Endothelial cell of umbilical vein (primary cell): ENCODE results near the gene DPF1.

ENCODE experiments used
- CTCF ChIP-seq, 2 donors: IDR thresholded peaks; 1 replicate in 1 of 2; 2 replicates in 1 of 2; pipeline ENCODE4 v1.5.1; 2011; ENCODE audit warnings: low read length in 2 of 2, mild to moderate bottlenecking in 2 of 2, moderate library complexity in 2 of 2, control low read depth in 1 of 2, inconsistent platforms in 1 of 2, low read depth in 1 of 2; ENCODE audit not compliant: insufficient read depth in 1 of 2; ENCODE audit errors: extremely low read depth in 1 of 2
- POLR2A ChIP-seq: IDR thresholded peaks from 2 replicates; pipeline ENCODE4 v1.6.1; 2012; ENCODE audit warnings: low read depth, mild to moderate bottlenecking, control low read depth, low read length
- TF ChIP-seq, protein P1 (sequence below): IDR thresholded peaks from 2 replicates; pipeline ENCODE4 v1.6.1; 2011; ENCODE audit not compliant: insufficient read depth, insufficient read length

DNA sequence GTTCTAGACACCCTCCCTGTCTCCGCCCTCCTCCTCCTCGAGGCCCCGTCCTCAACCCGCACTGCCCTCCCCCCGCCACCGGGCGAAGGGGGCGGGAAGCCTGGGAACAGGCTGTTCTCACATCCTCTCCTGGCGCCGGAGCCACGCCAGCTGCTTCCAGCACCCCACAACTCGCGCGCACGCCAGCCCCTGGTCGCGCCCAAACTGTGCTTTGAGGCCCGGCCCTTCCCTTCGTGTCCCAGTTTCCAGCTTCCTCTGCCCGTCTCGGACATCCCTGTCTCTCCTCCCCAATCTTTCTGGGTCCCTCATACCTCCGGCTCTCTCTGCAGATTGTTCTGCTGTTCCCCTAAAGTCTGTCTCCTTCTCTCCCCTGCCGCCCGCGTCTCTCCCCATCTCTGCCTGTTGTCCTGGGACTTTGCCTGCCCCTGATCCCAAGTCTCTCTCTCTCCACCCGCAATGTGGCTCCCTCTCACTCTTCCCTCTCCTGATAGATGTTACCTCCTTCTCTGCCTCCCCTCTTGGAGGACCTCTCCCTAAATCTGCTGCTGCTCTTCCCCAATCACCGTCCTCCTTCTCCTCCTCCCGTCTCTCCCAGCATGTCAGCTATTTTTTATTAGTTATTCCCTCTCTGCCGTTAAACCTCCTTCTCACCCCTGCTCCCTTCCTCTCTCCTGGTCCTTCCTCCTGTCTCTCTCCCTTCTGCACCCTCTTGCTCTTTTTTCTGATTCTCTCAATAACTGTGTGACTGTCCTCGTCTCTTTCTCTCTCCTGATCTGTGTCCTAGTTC lies 14.2 kb downstream of the DPF1 start:
- TF ChIP-seq CTCF (IDR thresholded peaks at IDR 0.05; ENCODE audit: extremely low read depth in 1 of 2, insufficient read depth in 1 of 2, low read depth in 1 of 2, low read length in 2 of 2) (no peak), POLR2A (no peak)
- TF ChIP-seq, protein P1, sequence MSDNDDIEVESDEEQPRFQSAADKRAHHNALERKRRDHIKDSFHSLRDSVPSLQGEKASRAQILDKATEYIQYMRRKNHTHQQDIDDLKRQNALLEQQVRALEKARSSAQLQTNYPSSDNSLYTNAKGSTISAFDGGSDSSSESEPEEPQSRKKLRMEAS = no peak
